ENCODE results near the gene BGLAP. TPM values are rescaled to one million over a fixed set of nuclear protein-coding genes. Genes with fewer than 3 reads are reported as not detected.

The BGLAP gene
- total RNA-seq, 1 experiment from 2014 or later, result 2.3 TPM

GRCh38 chr1:156262461-156263287, 20.7 kb downstream of the BGLAP start:
- no peak overlapping the region for H3K27ac Mint-ChIP-seq
- TF ChIP-seq MYBL2 (CRISPR knock-in tag; IDR thresholded peaks at IDR 0.05) (no peak), EMX1 (CRISPR knock-in tag; IDR thresholded peaks at IDR 0.05) (no peak), NR2C2 (CRISPR knock-in tag; IDR thresholded peaks at IDR 0.05) (no peak), NFATC4 (CRISPR knock-in tag; IDR thresholded peaks at IDR 0.05) (no peak), NR1H2 (CRISPR knock-in tag; IDR thresholded peaks at IDR 0.05) (no peak), PRRX2 (CRISPR knock-in tag; IDR thresholded peaks at IDR 0.05) (no peak), USF2 (CRISPR knock-in tag; IDR thresholded peaks at IDR 0.05) (no peak), CREM (CRISPR knock-in tag; IDR thresholded peaks at IDR 0.05) (no peak), ZNF121 (CRISPR knock-in tag; IDR thresholded peaks at IDR 0.05) (no peak), MXD4 (CRISPR knock-in tag; IDR thresholded peaks at IDR 0.05; ENCODE audit: borderline replicate concordance) (no peak), GRHL2 (CRISPR knock-in tag; IDR thresholded peaks at IDR 0.05; ENCODE audit: insufficient replicate concordance, severe bottlenecking) (no peak), NR3C1 (CRISPR knock-in tag; conservative IDR thresholded peaks at IDR 0.05; ENCODE audit: low read depth) (no peak), ZNF263 (CRISPR knock-in tag; IDR thresholded peaks at IDR 0.05; ENCODE audit: low read depth) (no peak)
- TF ChIP-seq, protein P1, sequence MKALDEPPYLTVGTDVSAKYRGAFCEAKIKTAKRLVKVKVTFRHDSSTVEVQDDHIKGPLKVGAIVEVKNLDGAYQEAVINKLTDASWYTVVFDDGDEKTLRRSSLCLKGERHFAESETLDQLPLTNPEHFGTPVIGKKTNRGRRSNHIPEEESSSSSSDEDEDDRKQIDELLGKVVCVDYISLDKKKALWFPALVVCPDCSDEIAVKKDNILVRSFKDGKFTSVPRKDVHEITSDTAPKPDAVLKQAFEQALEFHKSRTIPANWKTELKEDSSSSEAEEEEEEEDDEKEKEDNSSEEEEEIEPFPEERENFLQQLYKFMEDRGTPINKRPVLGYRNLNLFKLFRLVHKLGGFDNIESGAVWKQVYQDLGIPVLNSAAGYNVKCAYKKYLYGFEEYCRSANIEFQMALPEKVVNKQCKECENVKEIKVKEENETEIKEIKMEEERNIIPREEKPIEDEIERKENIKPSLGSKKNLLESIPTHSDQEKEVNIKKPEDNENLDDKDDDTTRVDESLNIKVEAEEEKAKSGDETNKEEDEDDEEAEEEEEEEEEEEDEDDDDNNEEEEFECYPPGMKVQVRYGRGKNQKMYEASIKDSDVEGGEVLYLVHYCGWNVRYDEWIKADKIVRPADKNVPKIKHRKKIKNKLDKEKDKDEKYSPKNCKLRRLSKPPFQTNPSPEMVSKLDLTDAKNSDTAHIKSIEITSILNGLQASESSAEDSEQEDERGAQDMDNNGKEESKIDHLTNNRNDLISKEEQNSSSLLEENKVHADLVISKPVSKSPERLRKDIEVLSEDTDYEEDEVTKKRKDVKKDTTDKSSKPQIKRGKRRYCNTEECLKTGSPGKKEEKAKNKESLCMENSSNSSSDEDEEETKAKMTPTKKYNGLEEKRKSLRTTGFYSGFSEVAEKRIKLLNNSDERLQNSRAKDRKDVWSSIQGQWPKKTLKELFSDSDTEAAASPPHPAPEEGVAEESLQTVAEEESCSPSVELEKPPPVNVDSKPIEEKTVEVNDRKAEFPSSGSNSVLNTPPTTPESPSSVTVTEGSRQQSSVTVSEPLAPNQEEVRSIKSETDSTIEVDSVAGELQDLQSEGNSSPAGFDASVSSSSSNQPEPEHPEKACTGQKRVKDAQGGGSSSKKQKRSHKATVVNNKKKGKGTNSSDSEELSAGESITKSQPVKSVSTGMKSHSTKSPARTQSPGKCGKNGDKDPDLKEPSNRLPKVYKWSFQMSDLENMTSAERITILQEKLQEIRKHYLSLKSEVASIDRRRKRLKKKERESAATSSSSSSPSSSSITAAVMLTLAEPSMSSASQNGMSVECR (CRISPR knock-in tag; IDR thresholded peaks at IDR 0.05; ENCODE audit: borderline replicate concordance), result no peak
- TF ChIP-seq, protein P2, sequence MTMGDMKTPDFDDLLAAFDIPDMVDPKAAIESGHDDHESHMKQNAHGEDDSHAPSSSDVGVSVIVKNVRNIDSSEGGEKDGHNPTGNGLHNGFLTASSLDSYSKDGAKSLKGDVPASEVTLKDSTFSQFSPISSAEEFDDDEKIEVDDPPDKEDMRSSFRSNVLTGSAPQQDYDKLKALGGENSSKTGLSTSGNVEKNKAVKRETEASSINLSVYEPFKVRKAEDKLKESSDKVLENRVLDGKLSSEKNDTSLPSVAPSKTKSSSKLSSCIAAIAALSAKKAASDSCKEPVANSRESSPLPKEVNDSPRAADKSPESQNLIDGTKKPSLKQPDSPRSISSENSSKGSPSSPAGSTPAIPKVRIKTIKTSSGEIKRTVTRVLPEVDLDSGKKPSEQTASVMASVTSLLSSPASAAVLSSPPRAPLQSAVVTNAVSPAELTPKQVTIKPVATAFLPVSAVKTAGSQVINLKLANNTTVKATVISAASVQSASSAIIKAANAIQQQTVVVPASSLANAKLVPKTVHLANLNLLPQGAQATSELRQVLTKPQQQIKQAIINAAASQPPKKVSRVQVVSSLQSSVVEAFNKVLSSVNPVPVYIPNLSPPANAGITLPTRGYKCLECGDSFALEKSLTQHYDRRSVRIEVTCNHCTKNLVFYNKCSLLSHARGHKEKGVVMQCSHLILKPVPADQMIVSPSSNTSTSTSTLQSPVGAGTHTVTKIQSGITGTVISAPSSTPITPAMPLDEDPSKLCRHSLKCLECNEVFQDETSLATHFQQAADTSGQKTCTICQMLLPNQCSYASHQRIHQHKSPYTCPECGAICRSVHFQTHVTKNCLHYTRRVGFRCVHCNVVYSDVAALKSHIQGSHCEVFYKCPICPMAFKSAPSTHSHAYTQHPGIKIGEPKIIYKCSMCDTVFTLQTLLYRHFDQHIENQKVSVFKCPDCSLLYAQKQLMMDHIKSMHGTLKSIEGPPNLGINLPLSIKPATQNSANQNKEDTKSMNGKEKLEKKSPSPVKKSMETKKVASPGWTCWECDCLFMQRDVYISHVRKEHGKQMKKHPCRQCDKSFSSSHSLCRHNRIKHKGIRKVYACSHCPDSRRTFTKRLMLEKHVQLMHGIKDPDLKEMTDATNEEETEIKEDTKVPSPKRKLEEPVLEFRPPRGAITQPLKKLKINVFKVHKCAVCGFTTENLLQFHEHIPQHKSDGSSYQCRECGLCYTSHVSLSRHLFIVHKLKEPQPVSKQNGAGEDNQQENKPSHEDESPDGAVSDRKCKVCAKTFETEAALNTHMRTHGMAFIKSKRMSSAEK (CRISPR knock-in tag; IDR thresholded peaks at IDR 0.05; ENCODE audit: borderline replicate concordance), result no peak
- TF ChIP-seq, protein P3, sequence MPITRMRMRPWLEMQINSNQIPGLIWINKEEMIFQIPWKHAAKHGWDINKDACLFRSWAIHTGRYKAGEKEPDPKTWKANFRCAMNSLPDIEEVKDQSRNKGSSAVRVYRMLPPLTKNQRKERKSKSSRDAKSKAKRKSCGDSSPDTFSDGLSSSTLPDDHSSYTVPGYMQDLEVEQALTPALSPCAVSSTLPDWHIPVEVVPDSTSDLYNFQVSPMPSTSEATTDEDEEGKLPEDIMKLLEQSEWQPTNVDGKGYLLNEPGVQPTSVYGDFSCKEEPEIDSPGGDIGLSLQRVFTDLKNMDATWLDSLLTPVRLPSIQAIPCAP (CRISPR knock-in tag; IDR thresholded peaks at IDR 0.05), result no peak
- TF ChIP-seq, protein P4, sequence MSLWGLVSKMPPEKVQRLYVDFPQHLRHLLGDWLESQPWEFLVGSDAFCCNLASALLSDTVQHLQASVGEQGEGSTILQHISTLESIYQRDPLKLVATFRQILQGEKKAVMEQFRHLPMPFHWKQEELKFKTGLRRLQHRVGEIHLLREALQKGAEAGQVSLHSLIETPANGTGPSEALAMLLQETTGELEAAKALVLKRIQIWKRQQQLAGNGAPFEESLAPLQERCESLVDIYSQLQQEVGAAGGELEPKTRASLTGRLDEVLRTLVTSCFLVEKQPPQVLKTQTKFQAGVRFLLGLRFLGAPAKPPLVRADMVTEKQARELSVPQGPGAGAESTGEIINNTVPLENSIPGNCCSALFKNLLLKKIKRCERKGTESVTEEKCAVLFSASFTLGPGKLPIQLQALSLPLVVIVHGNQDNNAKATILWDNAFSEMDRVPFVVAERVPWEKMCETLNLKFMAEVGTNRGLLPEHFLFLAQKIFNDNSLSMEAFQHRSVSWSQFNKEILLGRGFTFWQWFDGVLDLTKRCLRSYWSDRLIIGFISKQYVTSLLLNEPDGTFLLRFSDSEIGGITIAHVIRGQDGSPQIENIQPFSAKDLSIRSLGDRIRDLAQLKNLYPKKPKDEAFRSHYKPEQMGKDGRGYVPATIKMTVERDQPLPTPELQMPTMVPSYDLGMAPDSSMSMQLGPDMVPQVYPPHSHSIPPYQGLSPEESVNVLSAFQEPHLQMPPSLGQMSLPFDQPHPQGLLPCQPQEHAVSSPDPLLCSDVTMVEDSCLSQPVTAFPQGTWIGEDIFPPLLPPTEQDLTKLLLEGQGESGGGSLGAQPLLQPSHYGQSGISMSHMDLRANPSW (CRISPR knock-in tag; conservative IDR thresholded peaks at IDR 0.05; ENCODE audit: low read depth), result no peak
- ATAC-seq (no peak), DNase-seq (ENCODE audit: low spot score) (no peak)
- H3K9me3 Mint-ChIP-seq, result no peaks in the 10 kb centered on the region
- peaks cover 83% of the 10 kb centered on the region for H3K36me3 Mint-ChIP-seq
- ChIA-PET POLR2A (no interaction called here), CTCF (no interaction called here)
- no peaks in the 10 kb centered on the region for H3K4me1 Mint-ChIP-seq
- no peak overlapping the region for H3K4me3 Mint-ChIP-seq
- H3K27me3 Mint-ChIP-seq (ENCODE audit: low read depth), result no peaks in the 10 kb centered on the region

All from WTC11 (cell line).